HEK293 (cell line): ENCODE results near the gene FMN1.
A peak's percentile ranks its signal among the peaks of the same experiment; 100 is the strongest.

ENCODE experiments used
- CTCF ChIA-PET: fragments of 350-600 bp; formaldehyde crosslinking; extraction: SDS; loops from one replicate; lab custom pipeline; 2021; ENCODE audit warnings: antibody characterized with exemption; lab: Yijun Ruan, JAX
- POLR2A ChIA-PET: fragments of 300-600 bp; formaldehyde crosslinking; extraction: SDS; loops from one replicate; lab custom pipeline; 2020; ENCODE audit warnings: antibody characterized with exemption, inconsistent platforms; lab: Yijun Ruan, JAX
- H3K27ac ChIP-seq: fragments of 200-500 bp; sonication (Bioruptor generic); 2 replicates; pipeline ENCODE4 v1.5.1; 2014; ENCODE audit warnings: low read depth, low read length, control low read depth, inconsistent platforms; ENCODE audit errors: extremely low read depth
- H3K36me3 ChIP-seq, 2 experiments: fragments of 200-500 bp in 1 of 2; sonication (Bioruptor generic) in 1 of 2; 1 replicate in 1 of 2; 2 replicates in 1 of 2; pipeline ENCODE4 v1.5.1; 2014 to 2017; ENCODE audit warnings: inconsistent platforms in 2 of 2, low read length in 2 of 2; ENCODE audit not compliant: control insufficient read depth in 2 of 2, insufficient read depth in 1 of 2
- H3K4me1 ChIP-seq: fragments of 200-500 bp; sonication (Bioruptor generic); 2 replicates; pipeline ENCODE4 v1.5.1; 2014; ENCODE audit warnings: mild to moderate bottlenecking, low read length, inconsistent platforms; ENCODE audit not compliant: control insufficient read depth, insufficient read depth
- H3K4me3 ChIP-seq: 2 replicates; pipeline ENCODE4 v1.5.1; 2011; ENCODE audit warnings: low read depth, mild to moderate bottlenecking, control low read depth, low read length, moderate library complexity
- H3K9me3 ChIP-seq: fragments of 200-500 bp; sonication (Bioruptor generic); 2 replicates; pipeline ENCODE4 v1.5.1; 2014; ENCODE audit warnings: low read depth, low read length, inconsistent platforms; ENCODE audit not compliant: control insufficient read depth, insufficient read depth
- GFI1B ChIP-seq: fragments of 450-650 bp; formaldehyde crosslinking; IDR thresholded peaks from 2 replicates; pipeline ENCODE4 v1.5.1; 2016; ENCODE audit warnings: missing biosample characterization, missing genetic modification characterization
- GLIS1 ChIP-seq: fragments of 450-650 bp; formaldehyde crosslinking; IDR thresholded peaks from 2 replicates; pipeline ENCODE4 v1.5.1; 2016; ENCODE audit warnings: missing biosample characterization, missing genetic modification characterization
- PRDM1 ChIP-seq: fragments of 450-650 bp; formaldehyde crosslinking; IDR thresholded peaks from 2 replicates; pipeline ENCODE4; 2016; ENCODE audit warnings: missing biosample characterization, missing genetic modification characterization
- REPIN1 ChIP-seq: fragments of 450-650 bp; formaldehyde crosslinking; IDR thresholded peaks from 2 replicates; pipeline ENCODE4 v1.5.1; 2017; ENCODE audit warnings: missing biosample characterization, missing genetic modification characterization, low read depth
- REST ChIP-seq: fragments of 450-650 bp; formaldehyde crosslinking; IDR thresholded peaks from 2 replicates; pipeline ENCODE4 v1.5.1; 2016; ENCODE audit warnings: missing biosample characterization, missing genetic modification characterization
- SALL2 ChIP-seq: fragments of 450-650 bp; formaldehyde crosslinking; IDR thresholded peaks from 2 replicates; pipeline ENCODE4 v1.5.0; 2017; ENCODE audit warnings: missing biosample characterization, mild to moderate bottlenecking, missing genetic modification characterization, borderline replicate concordance
- ZBTB21 ChIP-seq: fragments of 450-650 bp; formaldehyde crosslinking; IDR thresholded peaks from 2 replicates; pipeline ENCODE4 v1.5.1; 2017; ENCODE audit warnings: missing biosample characterization, missing genetic modification characterization
- ZEB2 ChIP-seq: fragments of 450-650 bp; formaldehyde crosslinking; IDR thresholded peaks from 2 replicates; pipeline ENCODE4 v1.5.1; 2016; ENCODE audit warnings: missing biosample characterization, missing genetic modification characterization
- ZNF16 ChIP-seq: fragments of 450-650 bp; formaldehyde crosslinking; IDR thresholded peaks from 2 replicates; pipeline ENCODE4 v1.5.1; 2016; ENCODE audit warnings: low read depth, missing biosample characterization, missing genetic modification characterization
- ZNF280D ChIP-seq: fragments of 450-650 bp; formaldehyde crosslinking; IDR thresholded peaks from 2 replicates; pipeline ENCODE4 v1.5.1; 2016; ENCODE audit warnings: missing biosample characterization, missing genetic modification characterization
- ZNF394 ChIP-seq: fragments of 450-650 bp; formaldehyde crosslinking; IDR thresholded peaks from 2 replicates; pipeline ENCODE4 v1.5.1; 2016; ENCODE audit warnings: missing biosample characterization, missing genetic modification characterization, mild to moderate bottlenecking, moderate library complexity, borderline replicate concordance
- ZNF433 ChIP-seq: fragments of 450-650 bp; formaldehyde crosslinking; IDR thresholded peaks from 2 replicates; pipeline ENCODE4 v1.5.1; 2016; ENCODE audit warnings: missing biosample characterization, missing genetic modification characterization, low read depth
- ZNF488 ChIP-seq: fragments of 450-650 bp; formaldehyde crosslinking; IDR thresholded peaks from 2 replicates; pipeline ENCODE4 v1.5.1; 2016; ENCODE audit warnings: missing biosample characterization, missing genetic modification characterization
- ZNF626 ChIP-seq: fragments of 450-650 bp; sonication (Bioruptor Pico); formaldehyde crosslinking; IDR thresholded peaks from 2 replicates; pipeline ENCODE4 v1.5.1; 2018; ENCODE audit warnings: missing biosample characterization, missing genetic modification characterization, inconsistent platforms
- ZNF654 ChIP-seq: fragments of 450-650 bp; formaldehyde crosslinking; IDR thresholded peaks from 2 replicates; pipeline ENCODE4 v1.5.1; 2016; ENCODE audit warnings: low read depth, missing biosample characterization, missing genetic modification characterization
- ZNF658 ChIP-seq: fragments of 450-650 bp; formaldehyde crosslinking; IDR thresholded peaks from 2 replicates; pipeline ENCODE4; 2016; ENCODE audit warnings: missing biosample characterization, missing genetic modification characterization

FMN1 gene

GRCh38 chr15:32998182-32998581 lies 196.3 kb downstream of the FMN1 start:
- TF ChIP-seq ZBTB21 (no peak), PRDM1 (tag by site-specific recombination) (no peak), ZNF280D (tag by site-specific recombination) (no peak), GFI1B (tag by site-specific recombination) (no peak), REST (tag by site-specific recombination) (no peak), ZNF658 (tag by site-specific recombination) (no peak), SALL2 (tag by site-specific recombination) (no peak), REPIN1 (tag by site-specific recombination) (no peak), ZNF16 (tag by site-specific recombination) (no peak), ZNF626 (tag by site-specific recombination) (no peak), ZEB2 (tag by site-specific recombination) (no peak)
- no peaks in the 10 kb centered on the region for H3K9me3 ChIP-seq
- CTCF ChIA-PET = interaction anchor here (0.6 to 6.0 kb wide), 4 partner anchors 24 to 335 kb away, joined by 3 to 80 read pairs (median 10); no protein-coding TSS in a partner anchor
- no peak overlapping the region for H3K4me3 ChIP-seq
- no peak overlapping the region for H3K27ac ChIP-seq
- POLR2A ChIA-PET = no interaction called here
- H3K36me3 ChIP-seq = no peaks in the 10 kb centered on the region
- no peaks in the 10 kb centered on the region for H3K4me1 ChIP-seq

- Histone ChIP-seq H3K9me3 (no peaks in the 10 kb centered on the region), H3K4me1 (peaks cover 5% of the 10 kb centered on the region), H3K27ac (no peak overlapping the region), H3K4me3 (no peak overlapping the region), H3K36me3 (no peaks in the 10 kb centered on the region)
- ChIA-PET CTCF (interaction anchor here (0.5 to 6.0 kb wide), 17 partner anchors 23 to 351 kb away, joined by 3 to 80 read pairs (median 5); no protein-coding TSS in a partner anchor), POLR2A (no interaction called here)
- TF ChIP-seq ZNF394 (tag by site-specific recombination) = no peak
- no peak for TF ChIP-seq ZNF488
- TF ChIP-seq ZNF626 (tag by site-specific recombination) = no peak
- no peak for TF ChIP-seq GLIS1 (tag by site-specific recombination)
- TF ChIP-seq ZNF433 = no peak
- TF ChIP-seq ZNF654 (tag by site-specific recombination) = peak; percentile 65
Measured at GRCh38 chr15:32994810-32995424, 199.6 kb downstream of the FMN1 start.
